HPDE6-E6E7 (cell line): ENCODE results near the gene PTPRCAP.

Source experiments
- DNase-seq: peaks from one replicate; pipeline ENCODE4 v3.0.0; 2011; ENCODE audit warnings: missing footprints; ENCODE audit errors: extremely low spot score

PTPRCAP gene

DNA sequence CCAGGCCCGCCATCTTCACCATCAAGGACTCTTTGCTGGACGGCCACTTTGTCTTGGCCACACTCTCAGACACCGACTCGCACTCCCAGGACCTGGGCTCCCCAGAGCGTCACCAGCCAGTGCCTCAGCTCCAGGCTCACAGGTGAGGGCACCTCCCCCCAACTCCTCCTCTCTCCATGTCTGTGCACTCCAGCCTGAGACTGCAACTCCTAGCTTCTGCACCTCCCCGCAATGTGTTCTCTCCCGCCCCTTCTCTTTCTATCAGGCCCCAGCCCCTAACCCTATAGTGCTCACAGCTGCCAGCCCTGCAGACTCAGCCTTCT lies 41.3 kb downstream of the PTPRCAP start:
- no peak for DNase-seq

GRCh38 chr11:67395555-67396258 lies 41.8 kb downstream of the PTPRCAP start:
- no peak for DNase-seq

DNA sequence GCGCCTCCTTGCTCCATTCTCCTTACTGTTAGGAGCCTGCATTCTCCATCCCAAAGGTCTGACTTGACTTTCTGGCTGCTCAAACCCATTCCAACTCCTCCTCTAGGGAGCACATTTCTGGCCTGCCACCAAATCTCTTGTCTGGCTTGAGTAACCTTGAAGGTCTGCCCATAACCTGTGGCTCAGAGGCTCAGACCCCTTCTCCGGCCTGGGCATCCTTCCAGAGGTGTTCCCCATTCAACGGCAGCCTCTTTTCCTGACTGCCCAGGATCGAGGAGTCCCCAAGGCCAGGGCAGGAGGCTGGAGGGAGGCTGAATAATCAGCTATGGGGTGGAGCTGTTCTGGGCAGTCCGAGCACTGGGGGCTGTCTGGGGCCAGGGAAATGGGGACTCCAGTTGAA lies 43.5 kb downstream of the PTPRCAP start:
- DNase-seq, result no peak

- no peak for DNase-seq
These were observed 44.0 kb downstream of the PTPRCAP start for GRCh38 chr11:67393437-67393836.

GRCh38 chr11:67392183-67392715 lies 45.2 kb downstream of the PTPRCAP start:
- DNase-seq, result no peak

- DNase-seq, result peak; percentile 98
These were observed 45.9 kb downstream of the PTPRCAP start, which contains the start of gene RAD9A for GRCh38 chr11:67391304-67392182. RAD9A (plus strand) TSS chr11:67391986; CDS start chr11:67392045, 59 bp downstream.

GRCh38 chr11:67390947-67391303 lies 46.6 kb downstream of the PTPRCAP start:
- no peak for DNase-seq

- no peak for DNase-seq
These were observed 48.0 kb downstream of the PTPRCAP start for GRCh38 chr11:67389477-67389876.

DNA sequence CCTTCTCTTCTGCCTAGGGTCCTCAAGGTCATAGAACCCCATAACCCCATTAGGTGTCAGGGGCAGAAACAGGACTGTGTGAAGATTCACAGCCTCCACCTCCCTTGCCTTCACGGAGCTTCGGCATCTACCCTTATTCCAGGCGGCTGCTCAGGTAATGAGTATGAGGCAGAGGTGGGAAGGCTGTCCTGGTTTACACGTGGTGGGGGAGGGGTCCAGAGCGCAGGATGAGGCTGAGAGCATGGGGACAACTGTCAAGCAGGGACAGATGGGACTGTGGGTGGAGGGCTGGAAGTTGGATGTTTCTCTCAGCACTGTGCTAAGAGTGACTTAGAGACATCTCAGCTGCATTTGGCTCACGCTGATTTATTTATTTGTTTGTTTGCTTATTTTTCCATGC lies 50.0 kb downstream of the PTPRCAP start:
- no peak for DNase-seq

DNA sequence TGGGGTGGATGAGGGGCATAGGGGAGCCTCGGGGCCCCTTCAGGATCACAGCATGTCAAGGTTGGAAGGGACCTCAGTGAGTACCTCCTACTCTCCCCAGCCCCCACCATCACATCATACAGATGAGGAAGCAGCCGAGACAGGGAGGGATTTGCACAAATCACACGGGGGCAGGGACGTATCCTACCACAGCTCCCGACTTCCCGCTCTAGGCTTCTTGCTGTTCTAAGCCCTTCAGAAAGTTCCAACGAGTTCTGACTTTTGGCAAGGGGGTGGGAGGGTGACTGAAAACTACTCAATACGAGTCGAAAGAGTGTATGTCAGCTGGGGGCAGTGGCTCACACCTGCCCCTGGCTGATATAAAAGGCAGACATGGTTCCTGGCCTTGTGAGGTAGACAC lies 50.4 kb downstream of the PTPRCAP start:
- no peak for DNase-seq
